Stimulated activated CD8-positive, alpha-beta memory T cell treated with anti-CD3 and anti-CD28 coated beads, Interleukin-2, amount 100 ng/mL, for 1 hour (primary cell): ENCODE measurements around the gene ZBTB48.

Experiments
- DNase-seq, 2 donors: peaks; one replicate each; pipeline ENCODE4 v3.0.0-alpha.2; 2020; ENCODE audit warnings: low read depth in 2 of 2

ZBTB48 gene

GRCh38 chr1:6572653-6573383, 7.0 kb upstream of the ZBTB48 start:
- no peak for DNase-seq

- no peak for DNase-seq
Measured at GRCh38 chr1:6574025-6574620, 5.7 kb upstream of the ZBTB48 start.

- DNase-seq: no peak
Measured at GRCh38 chr1:6574818-6575217, 5.0 kb upstream of the ZBTB48 start.

GRCh38 chr1:6577831-6578525, 1.8 kb upstream of the ZBTB48 start:
- no peak for DNase-seq

- no peak for DNase-seq
Measured at GRCh38 chr1:6578624-6579373, 995 bp upstream of the ZBTB48 start.

GRCh38 chr1:6580119-6580592, 362 bp downstream of the ZBTB48 start:
- DNase-seq: no peak

GRCh38 chr1:6580593-6581409, 1.0 kb downstream of the ZBTB48 start:
- DNase-seq: no peak

- no peak for DNase-seq
Measured at GRCh38 chr1:6581561-6582305, 1.9 kb downstream of the ZBTB48 start.

GRCh38 chr1:6582370-6582769, 2.6 kb downstream of the ZBTB48 start:
- DNase-seq: no peak

- no peak for DNase-seq
Measured at GRCh38 chr1:6584126-6585080, 4.6 kb downstream of the ZBTB48 start.

- DNase-seq: no peak
Measured at GRCh38 chr1:6585081-6585722, 5.4 kb downstream of the ZBTB48 start.

GRCh38 chr1:6585841-6586240, 6.0 kb downstream of the ZBTB48 start:
- DNase-seq: no peak

GRCh38 chr1:6586404-6586816, 6.6 kb downstream of the ZBTB48 start:
- DNase-seq: no peak

- no peak for DNase-seq
Measured at GRCh38 chr1:6587261-6588005, 7.6 kb downstream of the ZBTB48 start.

- no peak for DNase-seq
Measured at GRCh38 chr1:6588128-6588892, 8.5 kb downstream of the ZBTB48 start.

- no peak for DNase-seq
Measured at GRCh38 chr1:6588893-6589520, 9.2 kb downstream of the ZBTB48 start.

GRCh38 chr1:6590046-6590445, 10.3 kb downstream of the ZBTB48 start:
- DNase-seq: no peak
